HG02759 (cell line): ENCODE measurements around the gene IER2.
A peak's percentile ranks its signal among the peaks of the same experiment; 100 is the strongest.
"Not testable (repeated sequence)": the region's sequence is repeated elsewhere in the genome, so short reads cannot be mapped to it uniquely, and the experiment has no call there.

Experiments used
- ATAC-seq: cut with Tn5 transposase; IDR thresholded peaks from one replicate; pipeline ENCODE4 v1.9.1; 2021; ENCODE audit warnings: mild to moderate bottlenecking, moderate library complexity; ENCODE audit not compliant: unreplicated experiment

The IER2 gene

GRCh38 chr19:13162724-13163608 is 12.8 kb downstream of the IER2 start:
- peak; percentile 46 for ATAC-seq

GRCh38 chr19:13163609-13164342 is 13.6 kb downstream of the IER2 start:
- ATAC-seq, result no peak

GRCh38 chr19:13164343-13165161 is 14.3 kb downstream of the IER2 start:
- no peak for ATAC-seq

- ATAC-seq, result no peak
These were observed 15.2 kb downstream of the IER2 start for GRCh38 chr19:13165162-13165997.

GRCh38 chr19:13166151-13166550 is 15.9 kb downstream of the IER2 start:
- ATAC-seq, result not testable (repeated sequence)

- ATAC-seq, result no peak
These were observed 19.6 kb downstream of the IER2 start for GRCh38 chr19:13169769-13170168.

GRCh38 chr19:13171146-13171545 is 20.9 kb downstream of the IER2 start:
- no peak for ATAC-seq

- ATAC-seq, result no peak
These were observed 22.3 kb downstream of the IER2 start for GRCh38 chr19:13172346-13173138.

- no peak for ATAC-seq
These were observed 23.0 kb downstream of the IER2 start for GRCh38 chr19:13173139-13173737.

GRCh38 chr19:13176345-13176744 is 26.1 kb downstream of the IER2 start:
- ATAC-seq, result no peak

- not testable (repeated sequence) for ATAC-seq
These were observed 27.4 kb downstream of the IER2 start for GRCh38 chr19:13177584-13177983.

GRCh38 chr19:13178291-13178690 is 28.1 kb downstream of the IER2 start:
- not testable (repeated sequence) for ATAC-seq

- no peak for ATAC-seq
These were observed 31.7 kb downstream of the IER2 start for GRCh38 chr19:13181747-13182388.

GRCh38 chr19:13184926-13185325 is 34.7 kb downstream of the IER2 start:
- ATAC-seq, result not testable (repeated sequence)

GRCh38 chr19:13185763-13186657 is 35.8 kb downstream of the IER2 start:
- ATAC-seq, result not testable (repeated sequence)

GRCh38 chr19:13186688-13187087 is 36.5 kb downstream of the IER2 start:
- not testable (repeated sequence) for ATAC-seq

- ATAC-seq, result no peak
These were observed 37.2 kb downstream of the IER2 start for GRCh38 chr19:13187419-13187818.

GRCh38 chr19:13189600-13189999 is 39.4 kb downstream of the IER2 start:
- no peak for ATAC-seq
